Measurements from ENCODE around the gene ATP6V0C.

Gene ATP6V0C

GRCh38 chr16:2513405-2514332, at the start of gene ATP6V0C:
ATP6V0C (plus strand) TSS chr16:2513952; CDS start chr16:2514104, 152 bp downstream.
- DNase-seq (ENCODE audit: low read depth, low spot score): peak; percentile 82

GRCh38 chr16:2464333-2464732, 49.4 kb upstream of the ATP6V0C start:
- DNase-seq (ENCODE audit: low read depth, low spot score): no peak

GRCh38 chr16:2465653-2466415, 47.9 kb upstream of the ATP6V0C start:
- no peak for DNase-seq (ENCODE audit: low read depth, low spot score)

- DNase-seq (ENCODE audit: low read depth, low spot score): no peak
Measured at GRCh38 chr16:2466667-2467527, 46.9 kb upstream of the ATP6V0C start.

DNA sequence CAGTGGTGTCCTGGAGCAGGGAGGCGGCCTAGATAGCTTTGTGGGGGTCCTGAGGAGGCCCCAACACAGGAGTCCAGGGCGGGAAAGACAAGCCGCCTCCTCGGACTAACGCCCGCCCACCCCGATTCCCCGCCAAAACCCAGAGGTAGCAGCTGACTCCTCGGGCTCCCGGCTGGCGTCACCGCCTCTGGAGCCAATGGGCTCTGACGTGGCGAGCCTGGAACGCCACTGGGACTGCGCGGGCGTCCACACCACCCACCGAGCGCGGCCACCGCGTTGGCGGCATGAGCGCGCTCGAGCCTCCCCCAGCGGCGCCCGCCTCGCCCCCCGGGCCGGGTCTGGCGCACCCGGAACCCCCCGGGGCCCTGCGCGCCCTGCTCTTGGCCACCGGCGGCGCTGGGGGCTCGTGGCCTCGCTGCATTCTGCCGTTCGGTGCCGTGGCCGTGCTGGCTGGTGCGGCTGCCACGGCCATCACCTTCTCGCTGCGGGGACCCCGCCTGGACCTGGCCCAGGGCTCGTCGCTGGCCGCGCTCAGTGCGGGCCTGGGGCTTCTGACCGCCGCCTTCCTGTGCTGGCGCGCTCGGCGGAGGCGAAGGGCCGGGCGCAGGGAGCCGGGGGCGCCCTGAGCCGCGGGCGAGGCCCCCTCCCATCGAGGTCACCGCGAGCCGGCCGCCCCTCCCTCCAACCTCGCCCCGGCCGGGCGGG, 46.1 kb upstream of the ATP6V0C start:
- DNase-seq (ENCODE audit: low read depth, low spot score): no peak

DNA sequence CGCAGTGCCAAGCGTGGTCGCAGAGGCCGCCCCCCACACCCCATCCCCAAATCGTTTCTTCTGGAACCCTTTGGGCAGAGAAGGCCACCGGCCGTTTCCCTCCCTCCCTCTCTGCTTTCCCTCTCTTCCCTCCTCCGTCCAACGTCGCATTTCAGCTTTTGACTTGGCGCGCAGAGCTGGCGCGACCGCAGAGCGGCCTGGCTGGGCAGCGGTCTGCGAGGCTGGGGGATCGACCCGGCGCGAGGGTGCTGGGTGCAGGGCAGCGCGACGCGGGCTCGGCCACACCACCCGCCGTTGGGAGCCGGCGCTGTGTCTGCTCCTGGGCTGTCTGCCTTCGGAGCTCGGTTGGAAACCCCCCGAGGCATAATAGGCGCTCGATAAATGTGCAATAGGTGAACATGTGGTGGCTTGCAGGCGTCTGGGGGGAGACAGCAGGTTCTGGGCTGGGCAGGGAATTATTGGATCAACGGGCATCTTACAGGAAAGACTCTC, 45.5 kb upstream of the ATP6V0C start:
- no peak for DNase-seq (ENCODE audit: low read depth, low spot score)

GRCh38 chr16:2468725-2469398, 44.9 kb upstream of the ATP6V0C start:
- no peak for DNase-seq (ENCODE audit: low read depth, low spot score)

GRCh38 chr16:2469399-2470233, 44.1 kb upstream of the ATP6V0C start:
- DNase-seq (ENCODE audit: low read depth, low spot score): no peak

- DNase-seq (ENCODE audit: low read depth, low spot score): no peak
Measured at GRCh38 chr16:2470234-2470601, 43.5 kb upstream of the ATP6V0C start.

GRCh38 chr16:2470603-2471015, 43.1 kb upstream of the ATP6V0C start:
- DNase-seq (ENCODE audit: low read depth, low spot score): no peak

- DNase-seq (ENCODE audit: low read depth, low spot score): no peak
Measured at GRCh38 chr16:2471016-2471652, 42.6 kb upstream of the ATP6V0C start, which contains the start of gene NTN3. NTN3 (plus strand) TSS chr16:2471297; CDS start chr16:2471702, 405 bp downstream.

DNA sequence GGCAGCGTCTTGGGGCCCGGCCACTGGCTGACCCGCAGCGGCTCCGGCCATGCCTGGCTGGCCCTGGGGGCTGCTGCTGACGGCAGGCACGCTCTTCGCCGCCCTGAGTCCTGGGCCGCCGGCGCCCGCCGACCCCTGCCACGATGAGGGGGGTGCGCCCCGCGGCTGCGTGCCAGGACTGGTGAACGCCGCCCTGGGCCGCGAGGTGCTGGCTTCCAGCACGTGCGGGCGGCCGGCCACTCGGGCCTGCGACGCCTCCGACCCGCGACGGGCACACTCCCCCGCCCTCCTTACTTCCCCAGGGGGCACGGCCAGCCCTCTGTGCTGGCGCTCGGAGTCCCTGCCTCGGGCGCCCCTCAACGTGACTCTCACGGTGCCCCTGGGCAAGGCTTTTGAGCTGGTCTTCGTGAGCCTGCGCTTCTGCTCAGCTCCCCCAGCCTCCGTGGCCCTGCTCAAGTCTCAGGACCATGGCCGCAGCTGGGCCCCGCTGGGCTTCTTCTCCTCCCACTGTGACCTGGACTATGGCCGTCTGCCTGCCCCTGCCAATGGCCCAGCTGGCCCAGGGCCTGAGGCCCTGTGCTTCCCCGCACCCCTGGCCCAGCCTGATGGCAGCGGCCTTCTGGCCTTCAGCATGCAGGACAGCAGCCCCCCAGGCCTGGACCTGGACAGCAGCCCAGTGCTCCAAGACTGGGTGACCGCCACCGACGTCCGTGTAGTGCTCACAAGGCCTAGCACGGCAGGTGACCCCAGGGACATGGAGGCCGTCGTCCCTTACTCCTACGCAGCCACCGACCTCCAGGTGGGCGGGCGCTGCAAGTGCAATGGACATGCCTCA, 41.9 kb upstream of the ATP6V0C start:
- no peak for DNase-seq (ENCODE audit: low read depth, low spot score)

- DNase-seq (ENCODE audit: low read depth, low spot score): no peak
Measured at GRCh38 chr16:2472488-2472864, 41.3 kb upstream of the ATP6V0C start.

- DNase-seq (ENCODE audit: low read depth, low spot score): no peak
Measured at GRCh38 chr16:2472885-2473445, 40.8 kb upstream of the ATP6V0C start.

GRCh38 chr16:2473446-2473926, 40.3 kb upstream of the ATP6V0C start:
- no peak for DNase-seq (ENCODE audit: low read depth, low spot score)

GRCh38 chr16:2473999-2474876, 39.5 kb upstream of the ATP6V0C start:
- DNase-seq (ENCODE audit: low read depth, low spot score): no peak
